Prostate gland (tissue), 2 donors: ENCODE results near the gene TMEM119. TPM values are rescaled to one million over a fixed set of nuclear protein-coding genes. Genes with fewer than 3 reads are reported as not detected.

ENCODE experiments used
- DNase-seq: peaks from one replicate; pipeline ENCODE4 v3.0.0-alpha.2; 2019; ENCODE audit warnings: low spot score
- H3K27ac ChIP-seq, 2 donors: fragments of 200-600 bp; sonication (generic); 2 replicates each; pipeline ENCODE4 v1.5.1; 2017 to 2019
- H3K27me3 ChIP-seq: fragments of 200-600 bp; sonication (generic); replicated peaks from 2 replicates; pipeline ENCODE4 v1.5.1; 2019; ENCODE audit not compliant: insufficient read depth
- H3K36me3 ChIP-seq, 2 donors: fragments of 200-600 bp; sonication (generic); 1 replicate in 1 of 2; 2 replicates in 1 of 2; pipeline versions ENCODE4 v1.5.1 to v1.8.1; 2017 to 2019
- H3K4me1 ChIP-seq: fragments of 200-600 bp; sonication (generic); replicated peaks from 2 replicates; pipeline ENCODE4 v1.5.1; 2019
- H3K4me3 ChIP-seq, 2 donors: fragments of 200-600 bp; sonication (generic); 2 replicates each; pipeline ENCODE4 v1.5.1; 2017 to 2019
- H3K9me3 ChIP-seq: fragments of 200-600 bp; sonication (generic); 2 replicates; pipeline ENCODE4 v1.5.1; 2017
- CTCF ChIP-seq, 4 experiments: fragments of 200-600 bp in 2 of 4; fragments of 450-650 bp in 2 of 4; sonication (generic) in 2 of 4; IDR thresholded peaks; 1 replicate in 3 of 4; 2 replicates in 1 of 4; pipeline ENCODE4 v1.5.1; 2016 to 2019; ENCODE audit warnings: antibody characterized with exemption in 4 of 4, mild to moderate bottlenecking in 2 of 4, moderate library complexity in 2 of 4
- POLR2A ChIP-seq: fragments of 450-650 bp; IDR thresholded peaks from one replicate; pipeline ENCODE4 v1.6.1; 2016; ENCODE audit warnings: antibody characterized with exemption, mild to moderate bottlenecking
- POLR2AphosphoS5 ChIP-seq: sonication (generic); formaldehyde crosslinking; IDR thresholded peaks from one replicate; pipeline ENCODE4 v1.6.1; 2017; ENCODE audit warnings: antibody characterized with exemption
- WGBS: methylation state at CpG from one replicate; pipeline ENCODE4 v1.1.5; 2018; 5-methylcytosine and 5-hydroxymethylcytosine counted together
- intact Hi-C: fragments of 100-400 bp; cut with DNase I; formaldehyde crosslinking; loops from one replicate; pipeline ENCODE4 v1.14.2; 2022
- total RNA-seq, 2 donors: library from RNA; depleted of rRNA; stranded (reverse); fragments of >200 nt; gene quantifications; one replicate each; pipeline ENCODE4 v1.1.0, GENCODE V29; 2016

The TMEM119 gene
- total RNA-seq, 2 donors from 2014 or later: 1.7 to 19.1 TPM

DNA sequence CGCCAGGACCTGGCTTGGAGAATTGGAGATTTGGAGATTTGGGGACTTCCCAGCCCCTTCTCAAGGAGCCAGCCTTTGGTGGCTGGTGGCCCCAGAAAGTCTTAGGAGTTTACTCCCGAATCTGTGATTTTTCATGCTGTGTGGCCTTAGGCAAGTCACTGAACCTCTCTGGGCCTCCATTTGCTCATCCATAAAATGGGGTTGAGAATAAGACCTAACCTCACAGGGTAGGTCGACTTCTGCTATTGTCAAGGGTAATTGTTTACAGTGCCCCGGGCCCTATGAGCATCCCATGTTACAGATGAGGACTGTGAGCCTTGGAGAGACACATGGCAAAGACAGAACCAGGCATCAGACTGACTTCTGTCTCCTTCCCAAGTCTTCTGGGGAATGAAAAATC is 16.2 kb upstream of the TMEM119 start:
- no peak overlapping the region for H3K4me3 ChIP-seq
- no peaks in the 10 kb centered on the region for H3K4me1 ChIP-seq
- H3K36me3 ChIP-seq: no peaks in the 10 kb centered on the region
- DNase-seq: no peak
- H3K9me3 ChIP-seq: no peaks in the 10 kb centered on the region
- no peak overlapping the region for H3K27ac ChIP-seq
- TF ChIP-seq POLR2A (no peak), POLR2AphosphoS5 (no peak), CTCF (IDR thresholded peaks at IDR 0.05) (no peak)
- intact Hi-C loops: no loop called here
- H3K27me3 ChIP-seq: no peaks in the 10 kb centered on the region
- 80% methylated on average over 4 of the region's 4 CpGs for WGBS

DNA sequence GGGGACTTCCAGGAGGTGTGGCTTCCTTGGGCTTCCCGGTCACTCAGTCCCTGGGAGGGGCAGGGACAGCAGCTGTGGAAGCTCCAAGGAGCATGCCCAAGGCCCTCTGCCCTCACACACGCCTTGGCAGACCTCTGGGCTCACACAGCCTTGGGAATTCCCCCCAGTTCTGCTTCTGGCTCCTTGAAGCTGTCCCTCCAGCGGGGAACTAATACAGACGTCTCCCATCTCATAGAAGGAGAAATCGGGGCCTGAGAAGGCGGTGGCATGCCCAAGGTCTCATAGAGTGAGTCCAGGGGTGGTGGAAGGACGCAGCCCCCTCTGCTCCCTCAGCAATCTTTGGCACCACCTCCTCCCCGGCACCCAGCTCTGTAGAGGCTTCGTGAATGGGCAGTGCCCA is 15.7 kb upstream of the TMEM119 start:
- Histone ChIP-seq H3K36me3 (no peaks in the 10 kb centered on the region), H3K27me3 (no peaks in the 10 kb centered on the region), H3K9me3 (no peaks in the 10 kb centered on the region), H3K4me3 (no peak overlapping the region), H3K4me1 (no peaks in the 10 kb centered on the region), H3K27ac (no peak overlapping the region)
- 59% methylated on average over 9 of the region's 9 CpGs for WGBS
- DNase-seq: no peak
- intact Hi-C loops: no loop called here
- TF ChIP-seq CTCF (IDR thresholded peaks at IDR 0.05): no peak
- TF ChIP-seq POLR2A: no peak
- TF ChIP-seq POLR2AphosphoS5: no peak

DNA sequence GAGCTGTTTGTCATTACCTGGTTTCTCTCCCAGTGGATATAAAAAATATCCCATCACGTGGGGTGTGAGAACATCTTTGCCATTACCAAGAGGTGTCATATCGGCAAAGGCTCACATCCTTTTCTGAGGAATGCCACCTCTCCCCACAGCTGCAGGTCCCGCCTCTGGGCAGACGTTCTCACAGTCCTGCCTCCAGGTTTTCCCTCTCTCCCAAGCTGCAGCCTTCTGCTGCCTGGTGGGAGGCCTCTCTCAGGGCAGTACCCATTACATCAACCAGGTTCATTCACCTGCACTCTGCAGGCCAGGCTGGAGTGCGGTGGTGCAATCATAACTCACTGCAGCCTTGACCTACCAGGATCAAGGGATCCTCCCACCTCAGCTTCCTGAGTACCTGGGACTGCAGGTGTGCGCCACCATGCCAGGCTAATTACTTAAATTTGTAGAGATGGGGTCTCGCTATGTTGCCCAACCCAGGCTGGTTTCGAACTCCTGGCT is 15.0 kb upstream of the TMEM119 start:
- Histone ChIP-seq H3K36me3 (no peaks in the 10 kb centered on the region), H3K27me3 (no peaks in the 10 kb centered on the region), H3K27ac (no peak overlapping the region), H3K4me3 (no peak overlapping the region), H3K9me3 (no peaks in the 10 kb centered on the region), H3K4me1 (no peaks in the 10 kb centered on the region)
- intact Hi-C loops: no loop called here
- TF ChIP-seq CTCF (IDR thresholded peaks at IDR 0.05) (no peak), POLR2A (no peak), POLR2AphosphoS5 (no peak)
- 69% methylated on average over 8 of the region's 8 CpGs for WGBS
- DNase-seq: no peak

DNA sequence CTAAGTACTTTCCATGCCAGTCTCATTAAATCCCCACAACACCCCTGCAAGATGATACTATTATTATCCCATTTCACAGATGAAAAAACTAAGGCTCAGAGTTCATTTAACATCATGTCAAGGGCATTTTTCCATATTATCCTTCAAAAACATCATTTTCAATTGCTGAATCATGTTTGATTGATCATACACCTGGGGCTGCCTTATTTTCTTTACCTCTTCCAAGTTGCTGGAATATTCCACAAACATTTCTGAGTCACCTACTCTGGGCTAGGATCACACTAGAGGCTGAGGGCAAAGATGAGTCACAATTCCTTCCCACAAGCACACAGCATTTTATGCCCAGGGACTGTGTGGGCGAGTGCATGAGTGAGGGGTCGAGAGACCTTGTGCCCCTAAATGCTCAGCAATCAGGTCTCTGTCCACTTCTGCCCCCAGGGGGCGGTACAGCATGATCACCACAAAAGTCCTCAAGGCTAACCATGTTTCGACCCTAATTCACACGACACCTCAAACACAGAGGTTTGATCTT is 14.1 kb upstream of the TMEM119 start:
- Histone ChIP-seq H3K4me3 (no peak overlapping the region), H3K27ac (no peak overlapping the region), H3K27me3 (no peaks in the 10 kb centered on the region), H3K4me1 (no peaks in the 10 kb centered on the region), H3K9me3 (no peaks in the 10 kb centered on the region), H3K36me3 (no peaks in the 10 kb centered on the region)
- intact Hi-C loops: no loop called here
- DNase-seq: no peak
- TF ChIP-seq POLR2AphosphoS5 (no peak), CTCF (IDR thresholded peaks at IDR 0.05) (peak in 1 of 4 experiments; percentile 18)
- WGBS: 62% methylated on average over 5 of the region's 5 CpGs

GRCh38 chr12:108610856-108611605 is 13.1 kb upstream of the TMEM119 start:
- Histone ChIP-seq H3K27me3 (no peaks in the 10 kb centered on the region), H3K9me3 (no peaks in the 10 kb centered on the region), H3K36me3 (no peaks in the 10 kb centered on the region), H3K27ac (no peak overlapping the region), H3K4me3 (no peak overlapping the region), H3K4me1 (no peaks in the 10 kb centered on the region)
- intact Hi-C loops: no loop called here
- WGBS: 77% methylated on average over 15 of the region's 15 CpGs
- no peak for TF ChIP-seq POLR2A
- no peak for TF ChIP-seq CTCF (IDR thresholded peaks at IDR 0.05)
- no peak for TF ChIP-seq POLR2AphosphoS5
- DNase-seq: no peak
